Retinal pigment epithelial cell (primary cell): ENCODE measurements around the gene NLRP5.
"Not testable (repeated sequence)": the region's sequence is repeated elsewhere in the genome, so short reads cannot be mapped to it uniquely, and the experiment has no call there.

Experiments
- DNase-seq: peaks from one replicate; pipeline ENCODE4 v3.0.0-alpha.2; 2010; ENCODE audit warnings: low read depth
- H3K4me3 ChIP-seq: 2 replicates; pipeline ENCODE4 v1.5.1; 2011; ENCODE audit warnings: mild to moderate bottlenecking, low read length, control low read depth, moderate library complexity
- CTCF ChIP-seq: conservative IDR thresholded peaks from 2 replicates; pipeline ENCODE4 v1.5.1; 2011; ENCODE audit warnings: low read depth, low read length, control low read depth, inconsistent platforms

Gene NLRP5

GRCh38 chr19:56014765-56015164 is 28.2 kb downstream of the NLRP5 start:
- DNase-seq, result no peak
- no peak overlapping the region for H3K4me3 ChIP-seq
- no peak for TF ChIP-seq CTCF

GRCh38 chr19:56015756-56016155 is 29.2 kb downstream of the NLRP5 start:
- TF ChIP-seq CTCF, result no peak
- DNase-seq, result no peak
- H3K4me3 ChIP-seq, result no peak overlapping the region

- H3K4me3 ChIP-seq, DNase-seq: not testable (repeated sequence)
These were observed 32.8 kb downstream of the NLRP5 start for GRCh38 chr19:56019325-56019724.

- DNase-seq, H3K4me3 ChIP-seq: not testable (repeated sequence)
These were observed 33.9 kb downstream of the NLRP5 start for GRCh38 chr19:56020355-56020975.

GRCh38 chr19:56026769-56027168 is 40.2 kb downstream of the NLRP5 start:
- H3K4me3 ChIP-seq, result no peak overlapping the region
- no peak for DNase-seq
- no peak for TF ChIP-seq CTCF

GRCh38 chr19:56053596-56053995 is 67.0 kb downstream of the NLRP5 start:
- H3K4me3 ChIP-seq, result no peak overlapping the region
- DNase-seq, result no peak
- no peak for TF ChIP-seq CTCF

- DNase-seq, result no peak
- peak; percentile 87 for TF ChIP-seq CTCF
- H3K4me3 ChIP-seq, result peak overlapping the region; percentile 45
These were observed 79.8 kb downstream of the NLRP5 start for GRCh38 chr19:56066152-56067023.

- no peak for DNase-seq
- no peak overlapping the region for H3K4me3 ChIP-seq
- no peak for TF ChIP-seq CTCF
These were observed 83.1 kb downstream of the NLRP5 start for GRCh38 chr19:56069642-56070041.
